H1 (cell line): ENCODE data around the gene DDI1. TPM values are rescaled to one million over a fixed set of nuclear protein-coding genes. Genes with fewer than 3 reads are reported as not detected.

Experiments
- CTCF ChIA-PET: fragments of 300-600 bp; sonication (Branson Sonifier 250); formaldehyde crosslinking; loops from one replicate; lab custom pipeline; 2021; ENCODE audit not compliant: partially characterized antibody; lab: Charles Lee
- POLR2A ChIA-PET: fragments of 300-600 bp; sonication (Branson Sonifier 250); formaldehyde crosslinking; loops from one replicate; lab custom pipeline; 2021; ENCODE audit warnings: inconsistent platforms; ENCODE audit not compliant: partially characterized antibody; lab: Charles Lee
- DNase-seq, 2 experiments: peaks; one replicate each; pipeline versions ENCODE4 v3.0.0 to v3.0.0-alpha.2; 2010 to 2022; ENCODE audit warnings: low spot score in 2 of 2, low read depth in 1 of 2, mixed read lengths in 1 of 2
- FAIRE-seq: peaks from 2 replicates; lab custom pipeline; 2011; peaks lifted over from hg19 to GRCh38; lab: Jason Lieb, UNC
- H2AFZ ChIP-seq: 2 replicates; pipeline ENCODE4 v1.8.1; 2012; ENCODE audit warnings: low read length, inconsistent platforms
- H2AK5ac ChIP-seq: 2 replicates; pipeline ENCODE4 v1.6.1; 2013; ENCODE audit warnings: low read depth, low read length
- H2BK120ac ChIP-seq: replicated peaks from 2 replicates; pipeline ENCODE3; 2013; ENCODE audit warnings: low read depth, low read length, inconsistent platforms
- H2BK12ac ChIP-seq: 2 replicates; pipeline ENCODE4 v1.6.1; 2013; ENCODE audit warnings: low read depth, low read length
- H2BK15ac ChIP-seq: 2 replicates; pipeline ENCODE4 v1.6.1; 2013; ENCODE audit warnings: low read length
- H2BK20ac ChIP-seq: 2 replicates; pipeline ENCODE4 v1.6.1; 2013; ENCODE audit warnings: low read length
- H2BK5ac ChIP-seq: 2 replicates; pipeline ENCODE4 v1.6.1; 2013; ENCODE audit warnings: low read depth, low read length
- H3K14ac ChIP-seq: 2 replicates; pipeline ENCODE4 v1.6.1; 2013; ENCODE audit warnings: inconsistent platforms; ENCODE audit not compliant: insufficient read length
- H3K18ac ChIP-seq: 2 replicates; pipeline ENCODE4 v1.6.1; 2013; ENCODE audit warnings: low read length; ENCODE audit errors: extremely low read depth
- H3K23ac ChIP-seq: 2 replicates; pipeline ENCODE4 v1.6.1; 2013; ENCODE audit warnings: inconsistent platforms; ENCODE audit not compliant: insufficient read length
- H3K23me2 ChIP-seq: 2 replicates; pipeline ENCODE4 v1.6.1; 2013; ENCODE audit warnings: low read depth, low read length
- H3K27ac ChIP-seq: 2 replicates; pipeline ENCODE4 v1.6.1; 2011; ENCODE audit warnings: low read depth, low read length, inconsistent platforms
- H3K27me3 ChIP-seq, 4 experiments: replicated peaks in 1 of 4; 1 replicate in 1 of 4; 2 replicates in 3 of 4; pipeline versions ENCODE4 v1.6.1 to v1.8.1; 2011 to 2013; ENCODE audit warnings: low read length in 3 of 4, mild to moderate bottlenecking in 3 of 4, inconsistent platforms in 2 of 4, mixed read lengths in 2 of 4, moderate library complexity in 1 of 4; ENCODE audit not compliant: control insufficient read depth in 3 of 4, insufficient read depth in 3 of 4; ENCODE audit errors: extremely low read depth in 1 of 4
- H3K36me3 ChIP-seq, 4 experiments: 2 replicates each; pipeline versions ENCODE4 v1.6.1 to v1.8.1; 2011 to 2013; ENCODE audit warnings: mild to moderate bottlenecking in 4 of 4, low read length in 3 of 4, moderate library complexity in 2 of 4, control low read depth in 1 of 4, inconsistent platforms in 1 of 4; ENCODE audit not compliant: insufficient read depth in 4 of 4, control insufficient read depth in 2 of 4
- H3K4ac ChIP-seq: replicated peaks from 2 replicates; pipeline ENCODE3; 2013; ENCODE audit warnings: low read length, low read depth, mixed read lengths, inconsistent platforms; ENCODE audit not compliant: insufficient read length
- H3K4me1 ChIP-seq, 4 experiments: replicated peaks in 1 of 4; 1 replicate in 1 of 4; 2 replicates in 3 of 4; pipeline versions ENCODE4 v1.6.1 to v1.8.1; 2011 to 2013; ENCODE audit warnings: low read length in 3 of 4, inconsistent platforms in 2 of 4, mixed read lengths in 1 of 4; ENCODE audit not compliant: insufficient read depth in 4 of 4, control insufficient read depth in 3 of 4
- H3K4me2 ChIP-seq, 2 experiments: 2 replicates each; pipeline versions ENCODE4 v1.6.1 to v1.8.1; 2011 to 2013; ENCODE audit warnings: low read depth in 2 of 2, low read length in 2 of 2, control low read depth in 1 of 2, inconsistent platforms in 1 of 2, mild to moderate bottlenecking in 1 of 2; ENCODE audit not compliant: insufficient read depth in 1 of 2
- H3K4me3 ChIP-seq, 4 experiments: fragments of 200-600, 300-600 bp in 1 of 4; sonication (generic), shearing (Covaris generic), sonication (Bioruptor Twin) in 1 of 4; 2 replicates each; pipeline versions ENCODE4 v1.5.1 to v1.8.1; 2011 to 2016; ENCODE audit warnings: low read length in 4 of 4, low read depth in 3 of 4, control low read depth in 2 of 4, inconsistent platforms in 2 of 4, mild to moderate bottlenecking in 2 of 4, mixed read lengths in 1 of 4, moderate library complexity in 1 of 4; ENCODE audit not compliant: insufficient read depth in 2 of 4; ENCODE audit errors: extremely low read depth in 1 of 4
- H3K56ac ChIP-seq: replicated peaks from 2 replicates; pipeline ENCODE3; 2013; ENCODE audit warnings: low read depth, mild to moderate bottlenecking, mixed read lengths, low read length, inconsistent platforms; ENCODE audit not compliant: insufficient read length
- H3K79me1 ChIP-seq: 2 replicates; pipeline ENCODE4 v1.6.1; 2013; ENCODE audit warnings: low read depth, low read length, control low read depth
- H3K79me2 ChIP-seq, 2 experiments: 2 replicates each; pipeline versions ENCODE4 v1.6.1 to v1.8.1; 2012 to 2013; ENCODE audit warnings: low read length in 2 of 2, mild to moderate bottlenecking in 2 of 2, inconsistent platforms in 1 of 2; ENCODE audit not compliant: insufficient read depth in 2 of 2, control insufficient read depth in 1 of 2
- H3K9ac ChIP-seq, 4 experiments: replicated peaks in 1 of 4; 1 replicate in 1 of 4; 2 replicates in 3 of 4; pipeline versions ENCODE4 v1.6.1 to v1.8.1; 2011 to 2013; ENCODE audit warnings: low read depth in 3 of 4, low read length in 3 of 4, control low read depth in 2 of 4, mild to moderate bottlenecking in 2 of 4, moderate library complexity in 2 of 4, inconsistent platforms in 1 of 4; ENCODE audit errors: extremely low read depth in 1 of 4
- H3K9me3 ChIP-seq, 2 experiments: 2 replicates each; pipeline versions ENCODE4 v1.6.1 to v1.8.1; 2012 to 2013; ENCODE audit warnings: mild to moderate bottlenecking in 2 of 2, moderate library complexity in 2 of 2, control low read depth in 1 of 2, inconsistent platforms in 1 of 2, low read depth in 1 of 2, low read length in 1 of 2, mixed read lengths in 1 of 2; ENCODE audit not compliant: insufficient read depth in 2 of 2
- H4K20me1 ChIP-seq, 2 experiments: replicated peaks in 1 of 2; 2 replicates each; pipeline versions ENCODE3 to v1.8.1; 2011 to 2013; ENCODE audit warnings: inconsistent platforms in 2 of 2, low read length in 2 of 2, mild to moderate bottlenecking in 1 of 2; ENCODE audit not compliant: insufficient read depth in 2 of 2, control insufficient read depth in 1 of 2
- H4K5ac ChIP-seq: 2 replicates; pipeline ENCODE4 v1.6.1; 2013; ENCODE audit warnings: low read length, low read depth, mixed read lengths, inconsistent platforms; ENCODE audit not compliant: insufficient read length
- H4K8ac ChIP-seq: 2 replicates; pipeline ENCODE4 v1.8.0; 2013; ENCODE audit warnings: mild to moderate bottlenecking, moderate library complexity, low read length, inconsistent platforms; ENCODE audit not compliant: insufficient read depth; ENCODE audit errors: extremely low read depth
- H4K91ac ChIP-seq: replicated peaks from 2 replicates; pipeline ENCODE3; 2013; ENCODE audit warnings: low read length, mixed read lengths, inconsistent platforms; ENCODE audit not compliant: insufficient read length
- CREB1 ChIP-seq: IDR thresholded peaks from 2 replicates; pipeline ENCODE4 v1.6.1; 2012; ENCODE audit warnings: inconsistent platforms
- SP2 ChIP-seq: IDR thresholded peaks from 2 replicates; pipeline ENCODE4 v1.6.1; 2012; ENCODE audit warnings: mild to moderate bottlenecking, low read length, inconsistent platforms
- WGBS, 2 experiments: shearing (Covaris generic) in 1 of 2; methylation state at CpG; one replicate each; pipeline versions ENCODE4 v1.1.6 to v1.1.7; 2013 to 2015; ENCODE audit warnings: low lambda C conversion rate in 2 of 2, mixed read lengths in 2 of 2, inconsistent platforms in 1 of 2, low coverage in 1 of 2, missing lambda C conversion rate in 1 of 2; ENCODE audit not compliant: insufficient replicate concordance in 2 of 2, insufficient coverage in 1 of 2, insufficient read length in 1 of 2; ENCODE audit errors: extremely low coverage in 1 of 2, missing lambda C conversion rate in 1 of 2; 5-methylcytosine and 5-hydroxymethylcytosine counted together
- polyA plus RNA-seq, 7 experiments: library from polyadenylated mRNA; depleted of rRNA in 3 of 7; stranded (reverse) in 5 of 7; unstranded in 2 of 7; fragments of >200 nt in 5 of 7; fragments of 200-250 nt in 2 of 7; gene quantifications; 1 replicate in 5 of 7; 2 replicates in 1 of 7; 4 replicates in 1 of 7; pipeline versions ENCODE4 v1.2.1 to v1.2.3, GENCODE V29; 2011 to 2013; ENCODE audit warnings: missing spikeins in 2 of 7, mixed read lengths in 2 of 7
- total RNA-seq: library from RNA; stranded (reverse); fragmentation: NEBNext Ultra II Directional; extraction: Animal tissue kit (Norgen Biotek cat#: 25700); gene quantifications from 2 replicates; pipeline ENCODE4 v1.2.1, GENCODE V29; 2021

The DDI1 gene
- total and polyA plus RNA-seq, 2 of the 8 experiments (the other 6 are each of a cell fraction or from before 2014, with no cell fraction given), result not detected

DNA sequence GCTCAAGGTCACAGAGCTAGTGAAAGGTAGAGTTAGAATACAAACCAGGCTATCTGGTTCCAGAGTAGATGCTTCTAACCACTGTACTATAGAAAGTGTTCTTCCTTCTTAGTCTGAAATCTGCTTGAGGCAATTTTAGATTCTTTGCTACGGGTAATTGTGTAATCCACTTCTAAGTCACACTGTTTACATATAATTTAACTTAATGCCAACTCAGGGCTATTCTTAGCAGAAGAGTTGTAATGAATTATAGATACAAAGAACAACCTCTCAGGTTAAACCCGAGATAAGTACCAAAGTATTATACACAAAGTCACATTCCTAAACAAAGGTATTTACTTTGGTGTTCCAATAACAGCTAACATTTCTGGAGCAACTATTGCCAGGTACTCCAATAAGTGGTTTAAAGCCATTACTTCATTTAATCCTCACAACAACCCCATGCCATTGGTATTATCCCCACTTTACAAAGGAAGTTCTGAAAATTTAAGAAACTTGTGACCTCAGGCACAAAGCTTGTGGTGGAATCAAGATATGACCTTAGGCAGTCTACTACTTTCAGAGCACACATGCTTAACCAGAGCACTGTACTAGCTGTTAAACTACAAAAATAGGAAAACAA lies 31.1 kb upstream of the DDI1 start:
- Histone ChIP-seq H2BK15ac (no peak overlapping the region), H3K18ac (no peak overlapping the region), H3K56ac (no peak overlapping the region), H3K79me2 (no peaks in the 10 kb centered on the region), H4K91ac (no peak overlapping the region), H3K9me3 (no peaks in the 10 kb centered on the region), H3K4me2 (no peak overlapping the region), H2BK120ac (no peak overlapping the region), H4K5ac (no peak overlapping the region), H2BK5ac (no peak overlapping the region), H3K9ac (no peak overlapping the region), H3K27ac (no peak overlapping the region), H3K79me1 (no peaks in the 10 kb centered on the region), H2AFZ (no peak overlapping the region), H3K14ac (no peak overlapping the region), H3K23me2 (no peaks in the 10 kb centered on the region), H3K4me1 (no peaks in the 10 kb centered on the region), H3K36me3 (no peaks in the 10 kb centered on the region), H3K4ac (no peak overlapping the region), H3K27me3 (no peaks in the 10 kb centered on the region), H4K8ac (no peak overlapping the region), H2BK12ac (no peak overlapping the region), H3K23ac (no peak overlapping the region), H2BK20ac (no peak overlapping the region), H2AK5ac (no peak overlapping the region), H4K20me1 (peaks cover 0 to 1% of the 10 kb centered on the region in 2 experiments), H3K4me3 (no peak overlapping the region)
- POLR2A ChIA-PET, result interaction anchor here (1.1 kb wide), 1 partner anchor 55 kb away, joined by 3 read pairs; no protein-coding TSS in a partner anchor
- 86% methylated on average over 2 of the region's 2 CpGs; no CpG with 5 or more reads in 1 of the 2 experiments for WGBS, 2 experiments
- CTCF ChIA-PET, result no interaction called here
- DNase-seq (no peak), FAIRE-seq (no peak)
- no peak for TF ChIP-seq SP2
- no peak for TF ChIP-seq CREB1
